HepG2 (cell line): ENCODE data around the gene PHF8. TPM values are rescaled to one million over a fixed set of nuclear protein-coding genes. Genes with fewer than 3 reads are reported as not detected.
A peak's percentile ranks its signal among the peaks of the same experiment; 100 is the strongest.

Source experiments
- FOSL1 ChIP-seq: sonication (generic); formaldehyde crosslinking; IDR thresholded peaks from 2 replicates; pipeline ENCODE4 v1.9.0; 2021; ENCODE audit warnings: missing genetic modification reagents, borderline replicate concordance
- MAX ChIP-seq: IDR thresholded peaks from 2 replicates; pipeline ENCODE4 v1.6.1; 2012; ENCODE audit warnings: inconsistent platforms
- POGK ChIP-seq: sonication (generic); formaldehyde crosslinking; conservative IDR thresholded peaks from 2 replicates; pipeline ENCODE4 v1.8.0; 2022; ENCODE audit warnings: mild to moderate bottlenecking, moderate library complexity, missing genetic modification reagents
- SALL1 ChIP-seq: sonication (generic); formaldehyde crosslinking; IDR thresholded peaks from 2 replicates; pipeline ENCODE4 v1.8.0; 2022; ENCODE audit warnings: mild to moderate bottlenecking, missing genetic modification reagents
- SIN3A ChIP-seq: IDR thresholded peaks from 2 replicates; pipeline ENCODE4 v1.6.1; 2011; ENCODE audit warnings: low read depth, mild to moderate bottlenecking, control low read depth, low read length, borderline replicate concordance
- SNRNP70 ChIP-seq: fragments of 200-400 bp; formaldehyde crosslinking; IDR thresholded peaks from 2 replicates; pipeline ENCODE4 v1.6.1; 2017; ENCODE audit warnings: mild to moderate bottlenecking, low read depth, low read length, moderate library complexity
- ZNF24 ChIP-seq: fragments of 450-650 bp; IDR thresholded peaks from 2 replicates; pipeline ENCODE4 v1.6.1; 2017; ENCODE audit warnings: antibody characterized with exemption, mild to moderate bottlenecking
- ZNF264 ChIP-seq: sonication (generic); formaldehyde crosslinking; IDR thresholded peaks from 2 replicates; pipeline ENCODE4 v1.4.0; 2020; ENCODE audit warnings: missing genetic modification reagents
- ZNF318 ChIP-seq: sonication (generic); formaldehyde crosslinking; IDR thresholded peaks from 2 replicates; pipeline ENCODE4 v1.4.0; 2020; ENCODE audit warnings: mild to moderate bottlenecking, missing genetic modification reagents
- ZNF432 ChIP-seq: sonication (generic); formaldehyde crosslinking; IDR thresholded peaks from 2 replicates; pipeline ENCODE4 v1.5.0; 2020; ENCODE audit warnings: missing genetic modification reagents, mild to moderate bottlenecking, borderline replicate concordance
- ZNF572 ChIP-seq: sonication (generic); formaldehyde crosslinking; IDR thresholded peaks from 2 replicates; pipeline ENCODE4 v1.5.1; 2020; ENCODE audit warnings: mild to moderate bottlenecking, missing genetic modification reagents
- ZNF687 ChIP-seq: sonication (generic); formaldehyde crosslinking; IDR thresholded peaks from 2 replicates; pipeline ENCODE4 v1.5.1; 2020; ENCODE audit warnings: mild to moderate bottlenecking, missing genetic modification reagents, moderate library complexity
- ZNF770 ChIP-seq: sonication (generic); formaldehyde crosslinking; IDR thresholded peaks from 2 replicates; pipeline ENCODE4 v1.5.0; 2020; ENCODE audit warnings: mild to moderate bottlenecking, missing genetic modification reagents
- polyA plus RNA-seq, 8 experiments: library from polyadenylated mRNA; depleted of rRNA in 3 of 8; stranded (reverse) in 7 of 8; unstranded in 1 of 8; fragments of >200 nt; fragmentation: Illumina TruSeq in 4 of 8; extraction: Trizol in 4 of 8; gene quantifications; 2 replicates each; pipeline versions ENCODE4 v1.2.1 to v1.2.3, GENCODE V29; 2011 to 2016; ENCODE audit warnings: low read depth in 4 of 8, missing spikeins in 1 of 8, mixed read lengths in 1 of 8; ENCODE audit not compliant: insufficient read depth in 1 of 8
- total RNA-seq, 5 experiments: library from RNA; depleted of rRNA; stranded (reverse); fragments of >200 nt; fragmentation: Illumina TruSeq; extraction: Trizol; gene quantifications; 2 replicates each; pipeline ENCODE4 v1.2.3, GENCODE V29; 2016; ENCODE audit warnings: low read depth in 1 of 5

PHF8 gene
- total and polyA plus RNA-seq, 2 of the 13 experiments (the other 11 are each of a cell fraction or from before 2014, with no cell fraction given), result 15.5 to 19.1 TPM

- TF ChIP-seq ZNF432 (CRISPR knock-in tag) (no peak), ZNF687 (CRISPR knock-in tag) (peak; percentile 81), POGK (CRISPR knock-in tag) (no peak), ZNF572 (no peak), ZNF24 (no peak), SIN3A (0 out of 2 replicates have a peak, but pooled peaks have one; percentile 21), MAX (peak; percentile 59), ZNF264 (CRISPR knock-in tag) (no peak), FOSL1 (CRISPR knock-in tag) (no peak), SNRNP70 (no peak), SALL1 (peak; percentile 33; the same call in 1 of the 2 replicates), ZNF318 (CRISPR knock-in tag) (no peak), ZNF770 (CRISPR knock-in tag) (no peak)
These were observed 1.7 kb downstream of the PHF8 start (continued) for GRCh38 chrX:54042609-54043021.
